ENCODE measurements around the gene CEP41. TPM values are rescaled to one million over a fixed set of nuclear protein-coding genes. Genes with fewer than 3 reads are reported as not detected.

Gene CEP41
- total and polyA plus RNA-seq, 2 donors from 2014 or later, result 8.1 to 12.7 TPM

DNA sequence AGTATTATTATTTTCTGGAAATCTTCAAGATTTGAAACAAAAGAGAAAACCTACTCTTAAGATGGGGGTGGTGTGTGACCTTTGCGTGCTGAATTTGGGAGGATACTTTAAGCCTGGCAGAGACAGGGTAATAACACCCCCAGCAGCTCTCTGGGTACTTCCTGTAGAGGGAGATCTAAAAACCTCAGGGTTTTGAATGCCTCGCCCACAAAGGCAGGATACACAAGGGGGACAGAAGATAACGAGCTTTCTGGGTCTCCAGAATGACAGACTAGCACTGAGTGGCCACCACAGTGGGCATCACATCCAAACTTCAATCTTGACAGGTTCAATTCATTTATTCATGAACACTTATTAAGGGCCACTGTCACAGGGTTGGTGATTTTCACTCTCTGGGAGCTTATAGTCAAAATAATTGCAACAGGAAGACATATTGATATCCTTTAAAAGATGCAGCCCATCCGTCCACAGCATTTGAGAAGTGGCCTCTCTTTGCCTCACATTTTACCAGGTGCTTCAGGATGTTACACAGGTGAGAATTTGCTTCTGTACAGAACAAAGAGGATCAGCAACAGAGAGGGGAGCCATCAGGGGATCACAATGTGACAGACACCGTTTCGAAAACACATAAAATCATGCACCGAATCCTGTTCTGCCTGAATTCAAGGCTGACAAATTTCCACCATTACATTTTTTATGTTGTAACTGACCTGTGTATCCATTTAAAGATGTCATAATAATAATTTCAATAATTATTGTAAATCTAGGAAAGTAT, 46.2 kb downstream of the CEP41 start:
- DNase-seq (peak in 2 of 5 donors; percentile 33 to 56), FAIRE-seq (no peak)
- peaks cover 2 to 7% (median 4%) of the 10 kb centered on the region in 3 donors for H3K4me1 ChIP-seq (ENCODE audit: control insufficient read depth in 2 of 3, insufficient read depth in 2 of 3, low read depth in 1 of 3, low read length in 3 of 3)
- H3K9ac ChIP-seq (ENCODE audit: low read length in 3 of 3), result no peak overlapping the region
- TF ChIP-seq CTCF (IDR thresholded peaks at IDR 0.05; ENCODE audit: borderline replicate concordance, extremely low read depth, insufficient read depth), result no peak
- intact Hi-C loops (cut with DNase I), result no loop called here
- no peaks in the 10 kb centered on the region for H3K36me3 ChIP-seq (ENCODE audit: control insufficient read depth in 2 of 3, insufficient read depth in 3 of 3, low read length in 3 of 3)
- H3K27ac ChIP-seq (ENCODE audit: low read depth in 2 of 2, low read length in 2 of 2), result no peak overlapping the region
- H3K4me3 ChIP-seq (ENCODE audit: low read length in 3 of 3), result no peak overlapping the region
- no peaks in the 10 kb centered on the region for H3K27me3 ChIP-seq (ENCODE audit: control insufficient read depth, insufficient read depth, low read length)
- H3K9me3 ChIP-seq (ENCODE audit: control insufficient read depth in 2 of 3, insufficient read depth in 1 of 3, low read length in 3 of 3), result no peaks in the 10 kb centered on the region

DNA sequence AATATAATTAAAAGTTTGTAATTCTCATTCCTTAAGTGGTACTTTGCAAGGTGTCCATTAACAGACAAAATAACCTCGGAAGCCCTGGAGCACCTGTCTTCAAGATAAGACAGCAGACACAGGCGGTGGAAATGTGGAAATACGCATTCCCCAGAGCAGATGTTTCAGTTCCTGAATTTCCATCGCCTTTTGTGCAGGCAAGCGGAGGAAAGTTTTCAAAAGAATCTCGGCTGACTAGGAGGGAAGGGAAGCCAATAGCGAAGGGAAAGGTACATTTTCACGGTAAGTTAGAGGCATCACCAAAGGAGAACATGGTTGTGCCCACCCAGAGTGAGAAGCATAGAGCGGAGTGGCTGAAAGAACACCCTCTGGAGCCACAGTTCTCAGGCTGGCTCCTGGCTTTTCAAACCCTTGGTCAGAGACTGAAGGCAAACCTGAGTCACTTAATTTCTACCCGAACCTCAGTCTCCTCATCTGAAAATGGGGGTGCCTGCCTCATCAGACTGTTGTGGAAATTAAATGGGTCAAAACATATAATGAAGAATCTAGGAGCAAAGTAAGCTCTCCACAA, 46.9 kb downstream of the CEP41 start:
- no peak overlapping the region for H3K9ac ChIP-seq (ENCODE audit: low read length in 3 of 3)
- H3K27me3 ChIP-seq (ENCODE audit: control insufficient read depth, insufficient read depth, low read length), result no peaks in the 10 kb centered on the region
- intact Hi-C loops (cut with DNase I), result no loop called here
- no peak overlapping the region for H3K4me3 ChIP-seq (ENCODE audit: low read length in 3 of 3)
- no peak overlapping the region for H3K27ac ChIP-seq (ENCODE audit: low read depth in 2 of 2, low read length in 2 of 2)
- no peaks in the 10 kb centered on the region for H3K36me3 ChIP-seq (ENCODE audit: control insufficient read depth in 2 of 3, insufficient read depth in 3 of 3, low read length in 3 of 3)
- DNase-seq, result peak in 2 of 5 donors; percentile 17 to 43
- no peaks in the 10 kb centered on the region for H3K9me3 ChIP-seq (ENCODE audit: control insufficient read depth in 2 of 3, insufficient read depth in 1 of 3, low read length in 3 of 3)
- peaks cover 2 to 7% (median 4%) of the 10 kb centered on the region in 3 donors for H3K4me1 ChIP-seq (ENCODE audit: control insufficient read depth in 2 of 3, insufficient read depth in 2 of 3, low read depth in 1 of 3, low read length in 3 of 3)
- TF ChIP-seq CTCF (IDR thresholded peaks at IDR 0.05; ENCODE audit: borderline replicate concordance, extremely low read depth, insufficient read depth), result no peak
- FAIRE-seq, result no peak

DNA sequence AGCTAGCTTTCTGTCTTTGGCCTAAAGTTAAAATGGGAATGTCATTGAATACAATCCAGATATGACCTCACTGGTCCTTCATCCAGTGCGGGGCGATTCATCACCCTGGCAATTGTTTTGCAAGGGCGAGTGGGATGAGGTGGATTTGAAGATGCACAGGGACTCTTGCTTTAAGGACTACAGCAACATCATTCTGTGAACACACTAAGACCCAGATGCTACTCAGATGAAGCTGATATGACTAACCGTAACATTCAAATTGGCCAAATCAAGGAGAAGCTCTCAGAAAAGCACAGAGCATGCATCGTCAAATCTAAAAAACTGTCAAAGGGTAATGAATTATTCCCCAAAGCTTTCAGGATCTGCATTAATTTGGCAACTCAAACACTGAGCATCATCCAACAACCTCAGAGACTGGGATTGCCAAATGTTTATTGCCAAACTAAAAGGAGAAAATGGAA, 47.7 kb downstream of the CEP41 start:
- Histone ChIP-seq H3K4me3 (ENCODE audit: low read length in 3 of 3) (no peak overlapping the region), H3K4me1 (ENCODE audit: control insufficient read depth in 2 of 3, insufficient read depth in 2 of 3, low read depth in 1 of 3, low read length in 3 of 3) (peaks cover 2 to 8% (median 4%) of the 10 kb centered on the region in 3 donors), H3K27ac (ENCODE audit: low read depth in 2 of 2, low read length in 2 of 2) (no peak overlapping the region), H3K9me3 (ENCODE audit: control insufficient read depth in 2 of 3, insufficient read depth in 1 of 3, low read length in 3 of 3) (no peaks in the 10 kb centered on the region), H3K27me3 (ENCODE audit: control insufficient read depth, insufficient read depth, low read length) (no peaks in the 10 kb centered on the region), H3K36me3 (ENCODE audit: control insufficient read depth in 2 of 3, insufficient read depth in 3 of 3, low read length in 3 of 3) (no peaks in the 10 kb centered on the region), H3K9ac (ENCODE audit: low read length in 3 of 3) (no peak overlapping the region)
- intact Hi-C loops (cut with DNase I), result no loop called here
- FAIRE-seq, result no peak
- DNase-seq, result no peak
- no peak for TF ChIP-seq CTCF (IDR thresholded peaks at IDR 0.05; ENCODE audit: borderline replicate concordance, extremely low read depth, insufficient read depth)

All from kidney (tissue), 14 donors.